H9 (cell line): ENCODE measurements around the gene GRK1. TPM values are rescaled to one million over a fixed set of nuclear protein-coding genes. Genes with fewer than 3 reads are reported as not detected.
"Not testable (repeated sequence)": the region's sequence is repeated elsewhere in the genome, so short reads cannot be mapped to it uniquely, and the experiment has no call there.

ENCODE experiments used
- DNase-seq: peaks from one replicate; pipeline ENCODE4 v3.0.0-alpha.2; 2017
- H2AFZ ChIP-seq: one replicate; pipeline ENCODE4 v1.6.1; 2013; ENCODE audit warnings: mild to moderate bottlenecking, low read length, control low read depth, moderate library complexity
- H2AK5ac ChIP-seq: 2 replicates; pipeline ENCODE4 v1.6.1; 2013; ENCODE audit warnings: low read length, control low read depth, mixed read lengths; ENCODE audit not compliant: insufficient read length
- H2BK120ac ChIP-seq: one replicate; pipeline ENCODE4 v1.6.1; 2013; ENCODE audit warnings: low read depth, mild to moderate bottlenecking, low read length, control low read depth, inconsistent platforms; ENCODE audit not compliant: poor library complexity, severe bottlenecking
- H2BK12ac ChIP-seq: 2 replicates; pipeline ENCODE4 v1.6.1; 2013; ENCODE audit warnings: low read length, control low read depth, mixed read lengths, low read depth; ENCODE audit not compliant: insufficient read length
- H2BK15ac ChIP-seq: 2 replicates; pipeline ENCODE4 v1.6.1; 2013; ENCODE audit warnings: low read depth, low read length, control low read depth
- H2BK20ac ChIP-seq: one replicate; pipeline ENCODE4 v1.6.1; 2013; ENCODE audit warnings: low read depth, mild to moderate bottlenecking, low read length, control low read depth, inconsistent platforms; ENCODE audit not compliant: poor library complexity, severe bottlenecking
- H2BK5ac ChIP-seq: 2 replicates; pipeline ENCODE4 v1.6.1; 2013; ENCODE audit warnings: low read length, control low read depth, mixed read lengths; ENCODE audit not compliant: insufficient read length
- H3K14ac ChIP-seq: 2 replicates; pipeline ENCODE4 v1.6.1; 2013; ENCODE audit warnings: low read length, control low read depth; ENCODE audit not compliant: insufficient read depth
- H3K18ac ChIP-seq: 2 replicates; pipeline ENCODE4 v1.6.1; 2013; ENCODE audit warnings: low read depth, mild to moderate bottlenecking, mixed read lengths, low read length, control low read depth; ENCODE audit not compliant: insufficient read length
- H3K23ac ChIP-seq: 2 replicates; pipeline ENCODE4 v1.6.1; 2013; ENCODE audit warnings: low read length, control low read depth, mixed read lengths, low read depth; ENCODE audit not compliant: insufficient read length
- H3K23me2 ChIP-seq: 2 replicates; pipeline ENCODE4 v1.6.1; 2013; ENCODE audit warnings: low read depth, mild to moderate bottlenecking, mixed read lengths, low read length, control low read depth; ENCODE audit not compliant: insufficient read length, poor library complexity, severe bottlenecking
- H3K27ac ChIP-seq: 2 replicates; pipeline ENCODE4 v1.5.1; 2013; ENCODE audit warnings: low read length, control low read depth, mixed read lengths, low read depth; ENCODE audit not compliant: insufficient read length
- H3K27me3 ChIP-seq: 2 replicates; pipeline ENCODE4 v1.6.1; 2013; ENCODE audit warnings: low read length, control low read depth, inconsistent platforms; ENCODE audit not compliant: insufficient read depth
- H3K4ac ChIP-seq: 2 replicates; pipeline ENCODE4 v1.6.1; 2013; ENCODE audit warnings: low read depth, mild to moderate bottlenecking, control low read depth, inconsistent platforms, low read length, moderate library complexity
- H3K4me1 ChIP-seq: 2 replicates; pipeline ENCODE4 v1.6.1; 2013; ENCODE audit warnings: low read length, control low read depth, inconsistent platforms; ENCODE audit not compliant: insufficient read depth
- H3K4me2 ChIP-seq: 2 replicates; pipeline ENCODE4 v1.6.1; 2013; ENCODE audit warnings: low read length, control low read depth, mixed read lengths; ENCODE audit not compliant: insufficient read length, insufficient read depth
- H3K56ac ChIP-seq: 2 replicates; pipeline ENCODE4 v1.6.1; 2013; ENCODE audit warnings: low read depth, mild to moderate bottlenecking, mixed read lengths, low read length, control low read depth; ENCODE audit not compliant: insufficient read length
- H3K79me1 ChIP-seq: 2 replicates; pipeline ENCODE4 v1.6.1; 2013; ENCODE audit warnings: low read depth, mild to moderate bottlenecking, moderate library complexity, low read length, control low read depth, inconsistent platforms; ENCODE audit not compliant: insufficient read depth, poor library complexity, severe bottlenecking
- H3K79me2 ChIP-seq: 2 replicates; pipeline ENCODE4 v1.6.1; 2013; ENCODE audit warnings: low read length, control low read depth, inconsistent platforms; ENCODE audit not compliant: insufficient read depth
- H3K9ac ChIP-seq: 2 replicates; pipeline ENCODE4 v1.6.1; 2013; ENCODE audit warnings: low read length, control low read depth, mixed read lengths; ENCODE audit not compliant: insufficient read length; ENCODE audit errors: extremely low read depth
- H3K9me3 ChIP-seq: one replicate; pipeline ENCODE4 v1.6.1; 2013; ENCODE audit warnings: low read depth, low read length, inconsistent platforms; ENCODE audit not compliant: control insufficient read depth
- H3T11ph ChIP-seq: one replicate; pipeline ENCODE4 v1.6.1; 2013; ENCODE audit warnings: mild to moderate bottlenecking, low read length, control low read depth, inconsistent platforms
- H4K20me1 ChIP-seq: one replicate; pipeline ENCODE4 v1.6.1; 2013; ENCODE audit not compliant: control insufficient read depth, insufficient read length, insufficient read depth
- H4K5ac ChIP-seq: 2 replicates; pipeline ENCODE4 v1.6.1; 2013; ENCODE audit warnings: low read depth, mild to moderate bottlenecking, mixed read lengths, low read length, control low read depth; ENCODE audit not compliant: insufficient read length
- H4K8ac ChIP-seq: replicated peaks from 2 replicates; pipeline ENCODE4 v1.6.1; 2013; ENCODE audit warnings: low read length, control low read depth, mixed read lengths, low read depth; ENCODE audit not compliant: insufficient read length
- H4K91ac ChIP-seq: 2 replicates; pipeline ENCODE4 v1.6.1; 2013; ENCODE audit warnings: low read depth, mild to moderate bottlenecking, moderate library complexity, mixed read lengths, low read length, control low read depth; ENCODE audit not compliant: insufficient read length
- H3K27ac Mint-ChIP-seq, 3 experiments: 2 replicates in 2 of 3; 3 replicates in 1 of 3; pipeline ENCODE4 v1.8.0; 2020 to 2021; ENCODE audit warnings: mixed read lengths in 3 of 3, mild to moderate bottlenecking in 1 of 3, moderate library complexity in 1 of 3
- H3K27me3 Mint-ChIP-seq: 2 replicates; pipeline ENCODE4 v1.8.0; 2021; ENCODE audit warnings: low read depth, mild to moderate bottlenecking, moderate library complexity, mixed read lengths
- H3K36me3 Mint-ChIP-seq, 3 experiments: 2 replicates in 2 of 3; 3 replicates in 1 of 3; pipeline ENCODE4 v1.8.0; 2020 to 2021; ENCODE audit warnings: low read depth in 3 of 3, mixed read lengths in 3 of 3; ENCODE audit not compliant: insufficient read depth in 1 of 3
- H3K4me1 Mint-ChIP-seq, 2 experiments: 2 replicates each; pipeline ENCODE4 v1.8.0; 2020; ENCODE audit warnings: mixed read lengths in 2 of 2
- H3K4me3 Mint-ChIP-seq, 2 experiments: 2 replicates in 1 of 2; 3 replicates in 1 of 2; pipeline ENCODE4 v1.8.0; 2020 to 2021; ENCODE audit warnings: mild to moderate bottlenecking in 2 of 2, mixed read lengths in 2 of 2, moderate library complexity in 1 of 2
- H3K9me3 Mint-ChIP-seq, 2 experiments: 2 replicates in 1 of 2; 3 replicates in 1 of 2; pipeline ENCODE4 v1.8.0; 2020; ENCODE audit warnings: mild to moderate bottlenecking in 2 of 2, mixed read lengths in 2 of 2, moderate library complexity in 1 of 2
- CTCF ChIP-seq: fragments of 200-600 bp; sonication (generic); conservative IDR thresholded peaks from 3 replicates; pipeline ENCODE4 v1.8.0; 2021; ENCODE audit warnings: antibody characterized with exemption, mild to moderate bottlenecking
- WGBS: extraction: QIAGEN DNeasy Blood & Tissue Kit; methylation state at CpG from one replicate; pipeline ENCODE4 v1.1.7; 2013; ENCODE audit warnings: missing lambda C conversion rate, low lambda C conversion rate, mixed read lengths; ENCODE audit not compliant: insufficient read length; ENCODE audit errors: extremely low coverage; 5-methylcytosine and 5-hydroxymethylcytosine counted together
- total RNA-seq: library from RNA; stranded (reverse); gene quantifications from 2 replicates; pipeline ENCODE4 v1.2.1, GENCODE V29; 2021

Gene GRK1
- total RNA-seq, 1 experiment from 2014 or later: 0.31 TPM

- H3K27me3 Mint-ChIP-seq, H2BK120ac ChIP-seq, H3K4me2 ChIP-seq, H3K4ac ChIP-seq, H3K56ac ChIP-seq, H3K79me1 ChIP-seq, H2AFZ ChIP-seq, H3K23ac ChIP-seq, H2BK5ac ChIP-seq, H3K9ac ChIP-seq, H4K91ac ChIP-seq, H2BK20ac ChIP-seq, H3K27me3 ChIP-seq, H3K18ac ChIP-seq, H4K8ac ChIP-seq, H2BK12ac ChIP-seq, H3T11ph ChIP-seq, H3K79me2 ChIP-seq, H3K27ac Mint-ChIP-seq, H3K4me1 ChIP-seq, H4K5ac ChIP-seq, H3K23me2 ChIP-seq, H3K4me3 Mint-ChIP-seq, H2AK5ac ChIP-seq, H3K9me3 ChIP-seq, H3K27ac ChIP-seq, H2BK15ac ChIP-seq, H4K20me1 ChIP-seq, H3K14ac ChIP-seq: not testable (repeated sequence)
- DNase-seq: peak; percentile 64
- Mint-ChIP-seq H3K4me1 (peaks cover 18 to 20% of the 10 kb centered on the region in 2 experiments), H3K9me3 (peaks cover 14 to 18% of the 10 kb centered on the region in 2 experiments), H3K36me3 (peaks cover 51 to 67% (median 60%) of the 10 kb centered on the region in 3 experiments)
- WGBS: no CpG with 5 or more reads among the region's 13 CpGs
- peak; percentile 72 for TF ChIP-seq CTCF
Measured at GRCh38 chr13:113621498-113621897, 45.5 kb upstream of the GRK1 start.

GRCh38 chr13:113621986-113622550 lies 45.0 kb upstream of the GRK1 start:
- DNase-seq, H3K18ac ChIP-seq, H3T11ph ChIP-seq, H4K20me1 ChIP-seq, H2AFZ ChIP-seq, H4K5ac ChIP-seq, H3K4ac ChIP-seq, H2BK5ac ChIP-seq, H3K14ac ChIP-seq, H2BK15ac ChIP-seq, H3K27ac ChIP-seq, H3K4me2 ChIP-seq, H2AK5ac ChIP-seq, H3K4me1 ChIP-seq, H3K27me3 ChIP-seq, H3K23ac ChIP-seq, H3K79me2 ChIP-seq, H3K56ac ChIP-seq, H3K27me3 Mint-ChIP-seq, H3K9me3 ChIP-seq, H3K9ac ChIP-seq, H3K79me1 ChIP-seq, H2BK20ac ChIP-seq, H4K8ac ChIP-seq, H2BK120ac ChIP-seq, H3K4me3 Mint-ChIP-seq, H2BK12ac ChIP-seq, H3K23me2 ChIP-seq, H4K91ac ChIP-seq: not testable (repeated sequence)
- Mint-ChIP-seq H3K9me3 (peaks cover 14 to 18% of the 10 kb centered on the region in 2 experiments), H3K36me3 (peaks cover 52 to 72% (median 60%) of the 10 kb centered on the region in 3 experiments), H3K27ac (peak overlapping the region in 2 of 3 experiments; percentile 4 to 5; a peak in 2 of 7 replicates), H3K4me1 (peaks cover 12 to 15% of the 10 kb centered on the region in 2 experiments)
- no CpG with 5 or more reads among the region's 20 CpGs for WGBS
